Mesothelial cell of epicardium (in vitro differentiated cells): ENCODE measurements around the gene ZKSCAN4. TPM values are rescaled to one million over a fixed set of nuclear protein-coding genes. Genes with fewer than 3 reads are reported as not detected.

Experiments used
- DNase-seq, 2 experiments: peaks; one replicate each; pipeline ENCODE4 v3.0.0; 2021; ENCODE audit warnings: low spot score in 2 of 2; ENCODE audit not compliant: unreplicated experiment in 2 of 2
- H3K27ac Mint-ChIP-seq: 2 replicates; pipeline ENCODE4 v1.8.0; 2021; ENCODE audit warnings: mixed read lengths
- H3K27me3 Mint-ChIP-seq: 2 replicates; pipeline ENCODE4 v1.8.0; 2021; ENCODE audit warnings: low read depth, mixed read lengths
- H3K36me3 Mint-ChIP-seq: 2 replicates; pipeline ENCODE4 v1.8.0; 2021; ENCODE audit warnings: mixed read lengths
- H3K4me1 Mint-ChIP-seq: 2 replicates; pipeline ENCODE4 v1.8.0; 2021; ENCODE audit warnings: mixed read lengths
- H3K4me3 Mint-ChIP-seq: 2 replicates; pipeline ENCODE4 v1.8.0; 2021; ENCODE audit warnings: mild to moderate bottlenecking, moderate library complexity, mixed read lengths
- H3K9me3 Mint-ChIP-seq: 2 replicates; pipeline ENCODE4 v1.8.0; 2021; ENCODE audit warnings: mixed read lengths
- CTCF ChIP-seq: fragments of 200-600 bp; sonication (generic); IDR thresholded peaks from one replicate; pipeline ENCODE4 v1.5.0; 2021; ENCODE audit warnings: antibody characterized with exemption; ENCODE audit not compliant: unreplicated experiment
- total RNA-seq: library from RNA; stranded (reverse); gene quantifications from 3 replicates; pipeline ENCODE4 v1.2.1, GENCODE V29; 2021

The ZKSCAN4 gene
- total RNA-seq, 1 donor from 2014 or later: 6.8 TPM

DNA sequence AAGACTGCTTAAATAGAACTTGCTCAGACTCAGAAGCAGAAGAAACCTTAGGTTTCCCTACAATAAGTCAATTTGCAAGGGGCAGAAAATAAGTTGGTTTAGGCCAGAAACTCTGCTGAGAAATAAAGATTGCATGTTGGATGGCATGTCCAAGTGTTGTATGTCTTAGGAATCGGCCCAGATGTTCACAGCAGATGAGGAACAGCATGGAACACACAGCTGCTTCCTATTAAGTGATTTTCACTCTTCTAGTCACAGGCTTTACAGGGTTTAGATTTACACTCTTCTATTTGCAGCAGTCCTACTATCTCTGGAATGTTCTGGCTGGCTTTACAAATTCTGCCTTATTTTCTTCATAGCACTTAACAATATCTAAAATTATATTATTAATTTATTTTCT is 3.2 kb downstream of the ZKSCAN4 start:
- H3K27ac Mint-ChIP-seq: no peak overlapping the region
- DNase-seq: no peak
- H3K4me1 Mint-ChIP-seq: peaks cover 19% of the 10 kb centered on the region
- no peak for TF ChIP-seq CTCF
- H3K9me3 Mint-ChIP-seq: no peaks in the 10 kb centered on the region
- no peaks in the 10 kb centered on the region for H3K27me3 Mint-ChIP-seq
- peaks cover 31% of the 10 kb centered on the region for H3K36me3 Mint-ChIP-seq
- no peak overlapping the region for H3K4me3 Mint-ChIP-seq

GRCh38 chr6:28245206-28245941 is 6.7 kb downstream of the ZKSCAN4 start:
- Mint-ChIP-seq H3K27me3 (no peaks in the 10 kb centered on the region), H3K4me1 (no peaks in the 10 kb centered on the region), H3K4me3 (no peak overlapping the region), H3K9me3 (no peaks in the 10 kb centered on the region), H3K36me3 (peaks cover 31% of the 10 kb centered on the region), H3K27ac (no peak overlapping the region)
- no peak for TF ChIP-seq CTCF
- no peak for DNase-seq

DNA sequence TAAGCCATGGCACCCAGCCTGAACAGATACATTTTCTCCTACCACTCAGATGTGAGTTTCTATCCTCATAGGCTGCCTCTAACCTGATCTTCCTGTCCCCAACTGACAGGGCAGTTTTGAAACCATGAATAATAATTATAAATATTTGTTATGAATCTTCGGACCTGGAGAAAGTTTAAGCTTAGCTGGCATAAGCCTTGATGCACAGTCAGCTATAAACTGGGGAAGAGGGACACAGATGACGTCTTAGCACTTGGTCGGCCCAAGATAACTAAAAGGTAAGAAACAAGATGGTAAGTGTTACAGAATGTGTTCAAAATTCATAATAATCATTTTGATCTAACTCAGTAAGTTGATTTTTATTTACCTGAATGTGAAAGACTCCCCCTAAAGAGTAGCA is 8.1 kb downstream of the ZKSCAN4 start:
- DNase-seq: no peak
- Mint-ChIP-seq H3K9me3 (no peaks in the 10 kb centered on the region), H3K27ac (no peak overlapping the region), H3K36me3 (peaks cover 31% of the 10 kb centered on the region), H3K4me1 (no peaks in the 10 kb centered on the region), H3K27me3 (no peaks in the 10 kb centered on the region), H3K4me3 (no peak overlapping the region)
- TF ChIP-seq CTCF: no peak

DNA sequence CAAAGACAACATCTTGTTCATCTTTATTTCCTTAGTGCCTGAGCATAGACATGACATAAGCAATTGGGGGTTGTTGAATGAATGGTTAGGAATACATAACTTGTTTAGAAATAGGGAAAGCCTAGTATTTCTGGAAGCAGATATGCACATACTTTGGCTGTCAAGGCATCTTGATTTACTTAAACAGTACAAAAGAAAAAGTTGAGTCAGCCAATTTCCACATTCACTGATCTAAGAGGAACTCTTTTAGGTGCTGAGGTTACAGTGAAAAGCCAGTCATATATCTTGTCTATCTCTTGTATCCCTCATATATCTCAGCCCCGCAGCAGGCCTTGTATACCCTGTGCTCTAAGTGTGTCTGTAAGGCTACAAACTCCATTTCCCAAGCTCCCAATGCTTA is 11.6 kb downstream of the ZKSCAN4 start:
- Mint-ChIP-seq H3K4me1 (no peaks in the 10 kb centered on the region), H3K36me3 (peaks cover 30% of the 10 kb centered on the region), H3K4me3 (no peak overlapping the region), H3K9me3 (peaks cover 6% of the 10 kb centered on the region), H3K27ac (no peak overlapping the region), H3K27me3 (no peaks in the 10 kb centered on the region)
- no peak for TF ChIP-seq CTCF
- no peak for DNase-seq

GRCh38 chr6:28239636-28240035 is 12.4 kb downstream of the ZKSCAN4 start:
- Mint-ChIP-seq H3K36me3 (peaks cover 31% of the 10 kb centered on the region), H3K4me1 (no peaks in the 10 kb centered on the region), H3K9me3 (peaks cover 6% of the 10 kb centered on the region), H3K27me3 (no peaks in the 10 kb centered on the region), H3K27ac (no peak overlapping the region), H3K4me3 (no peak overlapping the region)
- TF ChIP-seq CTCF: no peak
- DNase-seq: no peak

DNA sequence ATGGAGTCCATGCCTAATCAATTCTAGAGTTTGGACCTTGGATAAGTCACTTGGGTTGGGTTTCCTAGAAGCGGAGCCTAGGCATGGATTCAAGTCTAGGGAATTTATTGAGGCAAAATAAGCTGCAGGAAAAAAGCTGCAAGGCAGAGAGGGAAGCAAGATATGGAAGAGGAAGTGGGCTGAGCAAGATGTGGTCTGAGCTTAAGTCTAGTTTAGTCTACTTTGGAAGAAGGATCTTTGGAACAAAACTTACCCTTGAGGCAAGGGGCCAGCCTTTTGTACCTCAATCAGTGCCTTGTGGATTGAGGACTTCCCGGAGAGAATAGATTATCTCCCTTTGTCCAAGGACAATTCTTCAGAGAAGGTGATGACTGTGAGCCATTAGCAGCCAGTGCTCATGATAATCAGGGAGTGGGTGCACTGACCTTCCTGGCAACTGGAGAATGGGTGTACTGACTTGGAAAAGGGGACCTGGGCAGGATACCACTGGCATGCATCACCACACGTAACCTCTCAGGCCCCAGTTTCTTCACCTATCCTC is 16.1 kb downstream of the ZKSCAN4 start:
- no peaks in the 10 kb centered on the region for H3K4me1 Mint-ChIP-seq
- no peak overlapping the region for H3K4me3 Mint-ChIP-seq
- no peak overlapping the region for H3K27ac Mint-ChIP-seq
- TF ChIP-seq CTCF: no peak
- no peak for DNase-seq
- peaks cover 13% of the 10 kb centered on the region for H3K9me3 Mint-ChIP-seq
- peaks cover 55% of the 10 kb centered on the region for H3K36me3 Mint-ChIP-seq
- H3K27me3 Mint-ChIP-seq: no peaks in the 10 kb centered on the region
